Endodermal cell (in vitro differentiated cells): Measurements from ENCODE around the gene MPDU1. TPM values are rescaled to one million over a fixed set of nuclear protein-coding genes. Genes with fewer than 3 reads are reported as not detected.

ENCODE experiments used
- DNase-seq: peaks from one replicate; pipeline ENCODE4 v3.0.0-alpha.2; 2017
- H3K27ac ChIP-seq: 2 replicates; pipeline ENCODE4 v1.5.1; 2013; ENCODE audit warnings: mild to moderate bottlenecking, low read depth, low read length, moderate library complexity
- H3K27me3 ChIP-seq: 2 replicates; pipeline ENCODE4 v1.6.1; 2013; ENCODE audit warnings: mild to moderate bottlenecking, low read length, moderate library complexity; ENCODE audit not compliant: insufficient read depth, control insufficient read depth, poor library complexity, severe bottlenecking
- H3K36me3 ChIP-seq: 2 replicates; pipeline ENCODE4 v1.7.0; 2013; ENCODE audit warnings: mild to moderate bottlenecking, low read length, moderate library complexity; ENCODE audit not compliant: control insufficient read depth, insufficient read depth
- H3K4me1 ChIP-seq: one replicate; pipeline ENCODE4 v1.7.0; 2013; ENCODE audit warnings: low read length; ENCODE audit not compliant: control insufficient read depth, insufficient read depth
- H3K4me3 ChIP-seq: 2 replicates; pipeline ENCODE4 v1.5.1; 2013; ENCODE audit warnings: mild to moderate bottlenecking, low read length, moderate library complexity
- H3K9ac ChIP-seq: 2 replicates; pipeline ENCODE4 v1.6.1; 2013; ENCODE audit warnings: mild to moderate bottlenecking, low read length, moderate library complexity; ENCODE audit not compliant: poor library complexity, severe bottlenecking; ENCODE audit errors: extremely low read depth
- H3K9me3 ChIP-seq: 2 replicates; pipeline ENCODE4 v1.6.1; 2013; ENCODE audit warnings: mild to moderate bottlenecking, low read length, moderate library complexity; ENCODE audit not compliant: control insufficient read depth
- H3K27ac Mint-ChIP-seq: 2 replicates; pipeline ENCODE4 v1.8.0; 2020; ENCODE audit warnings: mixed read lengths
- H3K27me3 Mint-ChIP-seq: 2 replicates; pipeline ENCODE4 v1.8.0; 2021; ENCODE audit warnings: mild to moderate bottlenecking, mixed read lengths; ENCODE audit not compliant: insufficient read depth
- H3K36me3 Mint-ChIP-seq: 2 replicates; pipeline ENCODE4 v1.8.0; 2020; ENCODE audit warnings: low read depth, mixed read lengths
- H3K4me1 Mint-ChIP-seq: 2 replicates; pipeline ENCODE4 v1.8.0; 2020; ENCODE audit warnings: mixed read lengths
- H3K4me3 Mint-ChIP-seq: 2 replicates; pipeline ENCODE4 v1.8.0; 2020; ENCODE audit warnings: mild to moderate bottlenecking, moderate library complexity, mixed read lengths
- H3K9me3 Mint-ChIP-seq: 2 replicates; pipeline ENCODE4 v1.8.0; 2020; ENCODE audit warnings: mild to moderate bottlenecking, mixed read lengths
- CTCF ChIP-seq: fragments of 200-600 bp; sonication (generic); conservative IDR thresholded peaks from 2 replicates; pipeline ENCODE4 v1.5.0; 2021; ENCODE audit warnings: antibody characterized with exemption, mild to moderate bottlenecking
- WGBS, 2 experiments: methylation state at CpG; one replicate each; pipeline versions ENCODE4 v1.1.5 to v1.1.7; 2013; ENCODE audit warnings: missing lambda C conversion rate in 2 of 2, mixed read lengths in 1 of 2; ENCODE audit not compliant: insufficient coverage in 1 of 2, insufficient read length in 1 of 2; 5-methylcytosine and 5-hydroxymethylcytosine counted together
- total RNA-seq, 2 donors: library from RNA; stranded (reverse); fragmentation: NEBNext Ultra II Directional in 1 of 2; extraction: Animal tissue kit (Norgen Biotek cat#: 25700) in 1 of 2; gene quantifications; 2 replicates in 1 of 2; 3 replicates in 1 of 2; pipeline ENCODE4 v1.2.1, GENCODE V29; 2021

The MPDU1 gene
- total RNA-seq, 2 donors from 2014 or later = 47.4 to 56.6 TPM

GRCh38 chr17:7551396-7551795, 32.3 kb upstream of the MPDU1 start:
- H3K27me3 Mint-ChIP-seq = peaks cover 10% of the 10 kb centered on the region
- H3K27ac ChIP-seq = no peak overlapping the region
- H3K36me3 Mint-ChIP-seq = no peaks in the 10 kb centered on the region
- no peaks in the 10 kb centered on the region for H3K9me3 ChIP-seq
- no peaks in the 10 kb centered on the region for H3K4me1 ChIP-seq
- 89 to 92% methylated on average over 2 to 4 of the region's 4 CpGs for WGBS, 2 experiments
- DNase-seq = no peak
- H3K36me3 ChIP-seq = no peaks in the 10 kb centered on the region
- no peak overlapping the region for H3K9ac ChIP-seq
- peaks cover 4% of the 10 kb centered on the region for H3K4me1 Mint-ChIP-seq
- no peak for TF ChIP-seq CTCF
- H3K27ac Mint-ChIP-seq = no peak overlapping the region
- no peaks in the 10 kb centered on the region for H3K27me3 ChIP-seq
- H3K4me3 Mint-ChIP-seq = no peak overlapping the region
- no peak overlapping the region for H3K4me3 ChIP-seq
- no peaks in the 10 kb centered on the region for H3K9me3 Mint-ChIP-seq

- Histone ChIP-seq H3K27me3 (no peaks in the 10 kb centered on the region), H3K27ac (no peak overlapping the region), H3K4me1 (no peaks in the 10 kb centered on the region), H3K36me3 (no peaks in the 10 kb centered on the region), H3K9me3 (no peaks in the 10 kb centered on the region), H3K9ac (no peak overlapping the region), H3K4me3 (no peak overlapping the region)
- Mint-ChIP-seq H3K4me1 (peaks cover 4% of the 10 kb centered on the region), H3K9me3 (no peaks in the 10 kb centered on the region), H3K27ac (no peak overlapping the region), H3K36me3 (no peaks in the 10 kb centered on the region), H3K4me3 (no peak overlapping the region), H3K27me3 (peaks cover 5% of the 10 kb centered on the region)
- no peak for DNase-seq
- WGBS, 2 experiments = 89 to 91% methylated on average over 5 to 6 of the region's 6 CpGs
- TF ChIP-seq CTCF = no peak
Measured at GRCh38 chr17:7552621-7553051, 31.0 kb upstream of the MPDU1 start.

GRCh38 chr17:7553356-7553755, 30.3 kb upstream of the MPDU1 start:
- Mint-ChIP-seq H3K4me1 (peaks cover 8% of the 10 kb centered on the region), H3K27me3 (peaks cover 1% of the 10 kb centered on the region), H3K36me3 (no peaks in the 10 kb centered on the region), H3K9me3 (no peaks in the 10 kb centered on the region), H3K27ac (no peak overlapping the region), H3K4me3 (no peak overlapping the region)
- WGBS, 2 experiments = 100% methylated on average over 1 of the region's 1 CpG; no CpG with 5 or more reads in 1 of the 2 experiments
- H3K9ac ChIP-seq = no peak overlapping the region
- H3K27ac ChIP-seq = no peak overlapping the region
- no peaks in the 10 kb centered on the region for H3K27me3 ChIP-seq
- TF ChIP-seq CTCF = no peak
- H3K9me3 ChIP-seq = no peaks in the 10 kb centered on the region
- H3K4me3 ChIP-seq = no peak overlapping the region
- no peak for DNase-seq
- no peaks in the 10 kb centered on the region for H3K36me3 ChIP-seq
- no peaks in the 10 kb centered on the region for H3K4me1 ChIP-seq
